Mucosa of stomach (tissue), 1 donor: ENCODE data around the gene MTMR1.

ENCODE experiments used
- H3K27me3 ChIP-seq: one replicate; pipeline ENCODE4 v1.7.0; 2013; ENCODE audit warnings: mild to moderate bottlenecking, low read length; ENCODE audit not compliant: control insufficient read depth, insufficient read depth
- H3K36me3 ChIP-seq: one replicate; pipeline ENCODE4 v1.7.0; 2013; ENCODE audit warnings: low read length; ENCODE audit not compliant: control insufficient read depth, insufficient read depth
- H3K4me1 ChIP-seq: one replicate; pipeline ENCODE4 v1.7.0; 2013; ENCODE audit warnings: mild to moderate bottlenecking, low read length; ENCODE audit not compliant: control insufficient read depth, insufficient read depth
- H3K4me3 ChIP-seq: one replicate; pipeline ENCODE4 v1.7.0; 2013; ENCODE audit warnings: low read length
- H3K9ac ChIP-seq: one replicate; pipeline ENCODE4 v1.7.0; 2013; ENCODE audit warnings: mild to moderate bottlenecking, low read length, moderate library complexity
- H3K9me3 ChIP-seq: one replicate; pipeline ENCODE4 v1.7.0; 2013; ENCODE audit warnings: mild to moderate bottlenecking, low read length, moderate library complexity; ENCODE audit not compliant: control insufficient read depth
- donor health status: Pancreatic carcinoma.

Gene MTMR1

DNA sequence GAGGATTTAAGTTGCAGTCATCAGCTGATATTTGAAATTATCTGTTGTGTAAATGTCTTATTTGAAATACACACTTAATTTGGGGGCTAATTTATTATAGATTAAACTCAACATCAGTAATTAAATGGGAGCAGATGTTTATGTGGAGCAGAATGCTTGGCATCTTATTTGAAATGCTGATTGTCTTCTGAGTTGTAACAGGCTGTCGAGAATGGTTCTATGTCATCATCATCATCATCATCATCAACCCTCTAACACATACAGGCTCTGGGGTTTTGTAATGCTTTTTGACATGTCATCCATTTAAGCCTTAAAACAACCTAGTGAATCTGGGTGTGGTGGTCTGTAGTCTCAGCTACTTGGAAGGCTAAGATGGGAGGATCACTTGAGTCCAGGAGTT, 8.2 kb downstream of the MTMR1 start:
- no peak overlapping the region for H3K9ac ChIP-seq
- H3K4me1 ChIP-seq: peaks cover 11% of the 10 kb centered on the region
- H3K9me3 ChIP-seq: no peaks in the 10 kb centered on the region
- H3K36me3 ChIP-seq: no peaks in the 10 kb centered on the region
- no peak overlapping the region for H3K4me3 ChIP-seq
- no peaks in the 10 kb centered on the region for H3K27me3 ChIP-seq

DNA sequence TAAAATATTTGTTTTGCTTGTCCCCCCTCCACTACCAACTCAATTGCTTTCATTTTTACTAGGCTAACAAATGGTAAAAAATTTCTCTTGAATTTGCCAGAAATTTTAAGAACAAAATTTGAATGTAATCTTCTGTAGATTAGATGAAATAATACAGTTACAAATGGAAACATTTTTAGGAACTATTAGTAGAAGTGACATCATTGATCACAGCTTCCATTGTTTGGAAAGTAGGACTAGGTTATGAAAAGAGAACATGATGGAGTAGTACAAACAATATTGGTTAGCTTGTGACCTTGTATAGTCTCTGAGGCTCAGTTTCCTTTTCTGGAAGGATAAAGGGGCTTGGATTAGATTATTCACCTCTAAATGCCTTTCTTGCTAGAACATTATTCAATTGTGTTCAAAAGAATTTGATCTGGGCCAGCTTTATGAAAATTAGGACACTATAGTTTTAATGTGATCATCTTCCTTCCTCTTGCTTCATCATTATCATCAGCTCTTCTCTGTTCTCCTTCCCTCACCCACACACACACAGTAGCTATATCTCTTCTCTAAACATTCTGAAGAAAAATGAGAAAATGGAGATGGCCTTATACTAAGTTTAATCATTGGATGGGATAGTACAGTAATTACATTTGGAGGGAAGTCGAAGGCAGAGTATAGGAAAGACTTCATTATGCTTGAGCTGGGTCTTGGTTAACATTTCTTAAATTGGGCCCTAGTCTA, 9.9 kb downstream of the MTMR1 start:
- H3K4me3 ChIP-seq: no peak overlapping the region
- H3K9ac ChIP-seq: no peak overlapping the region
- H3K27me3 ChIP-seq: no peaks in the 10 kb centered on the region
- H3K36me3 ChIP-seq: no peaks in the 10 kb centered on the region
- H3K9me3 ChIP-seq: no peaks in the 10 kb centered on the region
- peaks cover 6% of the 10 kb centered on the region for H3K4me1 ChIP-seq

GRCh38 chrX:150703695-150703974, 10.4 kb downstream of the MTMR1 start:
- H3K27me3 ChIP-seq: no peaks in the 10 kb centered on the region
- H3K9me3 ChIP-seq: no peaks in the 10 kb centered on the region
- H3K36me3 ChIP-seq: no peaks in the 10 kb centered on the region
- H3K9ac ChIP-seq: no peak overlapping the region
- no peak overlapping the region for H3K4me3 ChIP-seq
- H3K4me1 ChIP-seq: peaks cover 6% of the 10 kb centered on the region

DNA sequence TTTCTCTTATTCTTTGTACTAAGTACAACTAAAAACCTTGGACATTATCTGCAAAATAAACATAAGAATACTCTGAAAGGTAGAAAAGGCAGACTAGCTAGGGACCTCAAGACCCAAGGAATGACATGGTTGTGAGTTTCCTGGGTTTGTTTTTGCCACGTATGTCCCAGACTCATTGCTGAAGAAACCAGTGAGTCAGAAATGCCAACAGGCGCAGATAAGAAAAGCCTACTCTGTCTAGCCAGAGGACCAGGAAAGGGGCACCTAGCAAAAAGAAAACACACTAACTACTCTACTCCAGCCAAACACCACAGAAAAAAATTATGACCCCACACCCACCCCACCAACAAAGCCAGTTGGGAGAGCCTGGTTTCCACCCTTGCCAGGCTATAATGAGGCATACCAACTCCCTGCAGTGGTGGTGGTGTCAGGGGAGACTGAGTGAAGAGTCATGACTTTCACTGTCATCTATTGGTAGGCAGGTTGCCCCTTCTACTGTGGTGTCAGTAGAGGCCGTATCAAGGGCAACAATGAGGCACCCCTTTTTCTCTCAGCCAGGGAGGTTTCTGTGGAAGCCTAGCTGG, 10.9 kb downstream of the MTMR1 start:
- Histone ChIP-seq H3K36me3 (no peaks in the 10 kb centered on the region), H3K9me3 (no peaks in the 10 kb centered on the region), H3K9ac (no peak overlapping the region), H3K4me1 (peaks cover 6% of the 10 kb centered on the region), H3K27me3 (no peaks in the 10 kb centered on the region), H3K4me3 (no peak overlapping the region)

DNA sequence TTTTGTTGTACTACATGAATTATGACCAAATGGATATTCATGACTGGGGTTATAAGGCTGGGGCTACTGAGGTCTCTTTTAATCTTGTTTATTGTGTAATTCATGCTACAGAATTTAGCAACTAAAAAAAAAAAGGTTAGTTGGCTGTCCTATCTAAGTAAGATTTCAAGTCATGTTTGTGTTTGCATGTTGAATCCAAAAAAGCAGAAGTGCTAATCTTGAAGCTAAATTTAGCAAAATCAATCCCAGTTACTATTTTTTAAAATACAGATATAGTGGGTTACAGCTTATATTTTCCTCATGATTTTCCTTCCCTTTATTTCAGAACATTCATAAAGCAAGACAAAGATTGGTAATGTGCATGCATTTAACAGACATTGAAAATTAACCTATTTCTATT, 19.4 kb downstream of the MTMR1 start:
- no peak overlapping the region for H3K9ac ChIP-seq
- no peaks in the 10 kb centered on the region for H3K9me3 ChIP-seq
- H3K36me3 ChIP-seq: no peaks in the 10 kb centered on the region
- H3K4me1 ChIP-seq: no peaks in the 10 kb centered on the region
- no peaks in the 10 kb centered on the region for H3K27me3 ChIP-seq
- H3K4me3 ChIP-seq: no peak overlapping the region

DNA sequence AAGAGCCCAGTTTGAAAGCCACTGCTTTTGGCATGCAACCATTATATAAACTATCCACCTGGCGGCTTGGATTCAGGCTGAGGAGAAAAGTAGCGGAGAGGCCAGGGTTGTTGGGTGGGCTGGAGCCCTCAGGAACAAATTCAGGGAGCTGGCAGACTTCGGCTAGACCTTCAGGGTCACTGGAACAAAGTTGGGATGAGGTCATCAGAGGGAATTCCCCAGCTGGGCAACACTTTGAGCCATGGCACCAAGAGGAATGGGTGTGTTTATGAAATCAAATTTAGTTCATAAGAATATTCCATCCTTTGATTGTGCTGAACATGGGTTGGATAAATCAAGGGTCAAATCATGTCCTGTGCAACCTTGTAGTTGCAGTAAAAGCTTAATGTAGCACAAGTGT, 22.0 kb downstream of the MTMR1 start:
- no peaks in the 10 kb centered on the region for H3K27me3 ChIP-seq
- H3K9ac ChIP-seq: no peak overlapping the region
- no peaks in the 10 kb centered on the region for H3K36me3 ChIP-seq
- no peak overlapping the region for H3K4me3 ChIP-seq
- H3K4me1 ChIP-seq: no peaks in the 10 kb centered on the region
- H3K9me3 ChIP-seq: no peaks in the 10 kb centered on the region

- Histone ChIP-seq H3K4me1 (no peaks in the 10 kb centered on the region), H3K9ac (no peak overlapping the region)
These were observed 26.4 kb downstream of the MTMR1 start for GRCh38 chrX:150719621-150720020.

DNA sequence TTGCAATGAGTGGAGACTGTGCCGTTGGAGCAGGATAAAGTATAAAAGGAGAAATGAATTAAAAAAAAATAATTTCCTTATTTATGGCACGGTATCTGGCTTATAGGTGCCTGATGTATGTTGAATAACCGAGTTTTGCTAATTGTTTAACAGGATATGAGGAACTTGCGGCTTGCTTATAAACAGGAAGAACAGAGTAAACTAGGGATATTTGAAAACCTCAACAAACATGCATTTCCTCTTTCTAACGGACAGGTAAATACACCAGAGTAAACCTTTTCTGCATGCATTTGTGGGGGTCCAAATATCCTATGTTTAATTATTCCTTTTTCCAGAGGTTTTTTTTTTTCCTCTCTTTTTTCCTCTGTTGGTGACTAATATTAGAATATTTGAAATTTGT, 36.8 kb downstream of the MTMR1 start:
- Histone ChIP-seq H3K9me3 (no peaks in the 10 kb centered on the region), H3K36me3 (no peaks in the 10 kb centered on the region), H3K4me3 (no peak overlapping the region), H3K9ac (no peak overlapping the region), H3K4me1 (no peaks in the 10 kb centered on the region), H3K27me3 (no peaks in the 10 kb centered on the region)

More at GRCh38 chrX:150719621-150720020, 26.4 kb downstream of the MTMR1 start:
- Histone ChIP-seq H3K36me3 (no peaks in the 10 kb centered on the region), H3K27me3 (no peaks in the 10 kb centered on the region), H3K4me3 (no peak overlapping the region), H3K9me3 (no peaks in the 10 kb centered on the region)

- Histone ChIP-seq H3K4me3 (no peak overlapping the region), H3K36me3 (no peaks in the 10 kb centered on the region), H3K4me1 (no peaks in the 10 kb centered on the region), H3K9ac (no peak overlapping the region), H3K27me3 (no peaks in the 10 kb centered on the region), H3K9me3 (no peaks in the 10 kb centered on the region)
These were observed 37.5 kb downstream of the MTMR1 start for GRCh38 chrX:150730719-150731118.

GRCh38 chrX:150731795-150732194, 38.6 kb downstream of the MTMR1 start:
- H3K4me1 ChIP-seq: no peaks in the 10 kb centered on the region
- H3K9ac ChIP-seq: no peak overlapping the region
- no peak overlapping the region for H3K4me3 ChIP-seq
- H3K27me3 ChIP-seq: no peaks in the 10 kb centered on the region
- no peaks in the 10 kb centered on the region for H3K9me3 ChIP-seq
- no peaks in the 10 kb centered on the region for H3K36me3 ChIP-seq

GRCh38 chrX:150736475-150736874, 43.3 kb downstream of the MTMR1 start:
- Histone ChIP-seq H3K36me3 (no peaks in the 10 kb centered on the region), H3K9me3 (no peaks in the 10 kb centered on the region), H3K27me3 (no peaks in the 10 kb centered on the region), H3K4me3 (no peak overlapping the region), H3K4me1 (no peaks in the 10 kb centered on the region), H3K9ac (no peak overlapping the region)

DNA sequence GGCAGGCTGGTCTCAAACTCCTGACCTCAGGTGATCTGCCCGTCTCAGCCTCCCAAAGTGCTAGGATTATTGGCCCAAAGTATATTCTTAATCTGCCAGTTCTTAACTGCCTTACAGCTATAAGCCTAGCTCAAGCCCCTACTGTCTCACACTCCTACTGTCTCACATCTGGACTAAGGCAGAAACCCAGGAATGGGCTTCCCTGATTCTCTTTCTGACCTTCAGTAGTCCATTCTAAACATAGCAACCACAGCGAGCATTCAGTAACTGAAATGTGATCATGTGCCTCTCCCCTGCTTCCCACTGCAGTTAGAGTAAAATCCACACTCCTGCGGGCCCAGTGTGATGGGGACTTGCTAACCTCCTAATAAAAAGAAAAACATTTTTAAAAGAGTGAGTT, 58.9 kb downstream of the MTMR1 start:
- no peaks in the 10 kb centered on the region for H3K9me3 ChIP-seq
- H3K36me3 ChIP-seq: no peaks in the 10 kb centered on the region
- H3K27me3 ChIP-seq: no peaks in the 10 kb centered on the region
- H3K9ac ChIP-seq: no peak overlapping the region
- H3K4me3 ChIP-seq: no peak overlapping the region
- no peaks in the 10 kb centered on the region for H3K4me1 ChIP-seq

- Histone ChIP-seq H3K9ac (no peak overlapping the region), H3K4me1 (no peaks in the 10 kb centered on the region), H3K27me3 (no peaks in the 10 kb centered on the region), H3K9me3 (no peaks in the 10 kb centered on the region), H3K36me3 (no peaks in the 10 kb centered on the region), H3K4me3 (no peak overlapping the region)
These were observed 60.2 kb downstream of the MTMR1 start for GRCh38 chrX:150753357-150753756.
